Right cardiac atrium (tissue), 5 donors: ENCODE measurements around the gene MRPL40. TPM values are rescaled to one million over a fixed set of nuclear protein-coding genes. Genes with fewer than 3 reads are reported as not detected.
A peak's percentile ranks its signal among the peaks of the same experiment; 100 is the strongest.
"Not testable (repeated sequence)": the region's sequence is repeated elsewhere in the genome, so short reads cannot be mapped to it uniquely, and the experiment has no call there.

Experiments used
- ATAC-seq, 2 donors: fragments of 200-7000 bp; cut with Tn5 transposase; one replicate each; pipeline versions ENCODE4 v1.8.0 to v1.9.1; 2020; ENCODE audit warnings: moderate library complexity in 2 of 2, mild to moderate bottlenecking in 1 of 2
- DNase-seq, 3 donors: peaks; one replicate each; pipeline ENCODE4 v3.0.0-alpha.2; 2020
- H3K27ac ChIP-seq: one replicate; pipeline ENCODE4 v1.5.1; 2013; ENCODE audit warnings: mild to moderate bottlenecking, low read length, control low read depth, moderate library complexity
- H3K27me3 ChIP-seq: one replicate; pipeline ENCODE4 v1.6.1; 2013; ENCODE audit not compliant: control insufficient read depth, insufficient read depth
- H3K4me1 ChIP-seq: one replicate; pipeline ENCODE4 v1.6.1; 2013; ENCODE audit warnings: low read length; ENCODE audit not compliant: control insufficient read depth, insufficient read depth
- H3K4me3 ChIP-seq: one replicate; pipeline ENCODE4 v1.5.1; 2013; ENCODE audit warnings: low read length, control low read depth
- H3K9me3 ChIP-seq: one replicate; pipeline ENCODE4 v1.6.1; 2013; ENCODE audit warnings: low read length; ENCODE audit not compliant: control insufficient read depth
- WGBS: extraction: QIAGEN DNeasy Blood & Tissue Kit; methylation state at CpG from one replicate; pipeline ENCODE4 v1.1.7; 2013; 5-methylcytosine and 5-hydroxymethylcytosine counted together
- intact Hi-C, 4 donors: fragments of 100-400 bp; cut with DNase I; formaldehyde crosslinking; loops; one replicate each; pipeline versions ENCODE4 v1.11.0 to v1.14.0; 2022 to 2023
- polyA plus RNA-seq: library from polyadenylated mRNA; stranded (reverse); fragments of 200-250 nt; gene quantifications from one replicate; pipeline ENCODE4 v1.2.3, GENCODE V29; 2013
- total RNA-seq, 4 donors: library from RNA; stranded (reverse); fragmentation: NEBNext Ultra II Directional; extraction: Animal tissue kit (Norgen Biotek cat#: 25700); gene quantifications; one replicate each; pipeline ENCODE4 v1.2.1, GENCODE V29; 2021
- donor health status: healthy with polysubstance abuse.
- donor health status: DM: no; HTN: yes; CAD: no.
- donor health status: DM: no; HTN: no; CAD: no.
- donor health status: DM: no; HTN: yes; CAD: no; lungs with severe emphysema.
- donor health status: DM: yes; HTN: yes; CAD: no.

MRPL40 gene
- total and polyA plus RNA-seq, 5 donors = 37.5 to 66.9 (median 46.6) TPM

GRCh38 chr22:19442166-19442565 lies 9.8 kb downstream of the MRPL40 start:
- no peaks in the 10 kb centered on the region for H3K9me3 ChIP-seq
- ATAC-seq = no peak
- WGBS = 96% methylated on average over 2 of the region's 2 CpGs
- intact Hi-C loops = no loop called here
- peaks cover 12% of the 10 kb centered on the region for H3K4me1 ChIP-seq
- no peak for DNase-seq
- no peak overlapping the region for H3K27ac ChIP-seq
- H3K27me3 ChIP-seq = no peaks in the 10 kb centered on the region
- H3K4me3 ChIP-seq = no peak overlapping the region

GRCh38 chr22:19443544-19444211 lies 11.3 kb downstream of the MRPL40 start:
- Histone ChIP-seq H3K9me3 (no peaks in the 10 kb centered on the region), H3K4me1 (peaks cover 15% of the 10 kb centered on the region), H3K27ac (no peak overlapping the region), H3K4me3 (no peak overlapping the region), H3K27me3 (no peaks in the 10 kb centered on the region)
- DNase-seq (no peak), ATAC-seq (no peak)
- 86% methylated on average over 7 of the region's 7 CpGs for WGBS
- intact Hi-C loops = no loop called here

- ATAC-seq, H3K9me3 ChIP-seq, intact Hi-C loops, H3K4me3 ChIP-seq, H3K27ac ChIP-seq, DNase-seq, H3K27me3 ChIP-seq: not testable (repeated sequence)
- 86% methylated on average over 9 of the region's 9 CpGs for WGBS
- H3K4me1 ChIP-seq = peaks cover 15% of the 10 kb centered on the region
These were observed 13.1 kb downstream of the MRPL40 start for GRCh38 chr22:19445279-19445982.

GRCh38 chr22:19446603-19447329 lies 14.4 kb downstream of the MRPL40 start:
- Histone ChIP-seq H3K4me1 (peaks cover 15% of the 10 kb centered on the region), H3K9me3 (no peaks in the 10 kb centered on the region), H3K27me3 (no peaks in the 10 kb centered on the region), H3K4me3 (peak overlapping the region; percentile 82), H3K27ac (peak overlapping the region; percentile 33)
- intact Hi-C loops = no loop called here
- WGBS = 25% methylated on average over 22 of the region's 22 CpGs
- ATAC-seq = peak; percentile 4 to 24
- DNase-seq = no peak

GRCh38 chr22:19447330-19448075 lies 15.2 kb downstream of the MRPL40 start, which contains the start of gene C22orf39:
Gene C22orf39 (minus strand): TSS chr22:19447711. CDS start chr22:19447688, 23 bp downstream.
- peak; percentile 95 to 96 for ATAC-seq

GRCh38 chr22:19448076-19448607 lies 15.8 kb downstream of the MRPL40 start:
- Histone ChIP-seq H3K4me1 (peaks cover 13% of the 10 kb centered on the region), H3K9me3 (no peaks in the 10 kb centered on the region), H3K27me3 (no peaks in the 10 kb centered on the region), H3K4me3 (peak overlapping the region; percentile 82), H3K27ac (peak overlapping the region; percentile 82)
- intact Hi-C loops = no loop called here
- ATAC-seq (peak; percentile 49 to 50), DNase-seq (no peak)
- 16% methylated on average over 14 of the region's 14 CpGs for WGBS

More at GRCh38 chr22:19447330-19448075, 15.2 kb downstream of the MRPL40 start, which contains the start of gene C22orf39:
- peak; percentile 89 to 94 (median 93) for DNase-seq
- Histone ChIP-seq H3K27me3 (no peaks in the 10 kb centered on the region), H3K4me3 (peak within 1 kb of the TSS; percentile 82), H3K9me3 (no peaks in the 10 kb centered on the region), H3K4me1 (peaks cover 13% of the 10 kb centered on the region), H3K27ac (peak within 1 kb of the TSS; percentile 82)
- WGBS = under 1% methylated on average over 92 of the region's 92 CpGs
- intact Hi-C loops = no loop called here

- intact Hi-C loops = no loop called here
- Histone ChIP-seq H3K27me3 (no peaks in the 10 kb centered on the region), H3K27ac (no peak overlapping the region), H3K9me3 (no peaks in the 10 kb centered on the region), H3K4me3 (no peak overlapping the region), H3K4me1 (peaks cover 13% of the 10 kb centered on the region)
- 81% methylated on average over 5 of the region's 5 CpGs for WGBS
- ATAC-seq = no peak
- DNase-seq = no peak
These were observed 16.5 kb downstream of the MRPL40 start for GRCh38 chr22:19448739-19449421.

GRCh38 chr22:19449422-19449767 lies 17.1 kb downstream of the MRPL40 start:
- DNase-seq (no peak), ATAC-seq (no peak)
- H3K4me3 ChIP-seq = no peak overlapping the region
- H3K27me3 ChIP-seq = no peaks in the 10 kb centered on the region
- no peak overlapping the region for H3K27ac ChIP-seq
- H3K9me3 ChIP-seq = no peaks in the 10 kb centered on the region
- 80% methylated on average over 2 of the region's 2 CpGs for WGBS
- H3K4me1 ChIP-seq = peaks cover 13% of the 10 kb centered on the region
- intact Hi-C loops = no loop called here

GRCh38 chr22:19450363-19451175 lies 18.2 kb downstream of the MRPL40 start:
- ATAC-seq = no peak
- no peaks in the 10 kb centered on the region for H3K9me3 ChIP-seq
- intact Hi-C loops = no loop called here
- H3K27me3 ChIP-seq = no peaks in the 10 kb centered on the region
- no peak overlapping the region for H3K4me3 ChIP-seq
- no peak for DNase-seq
- peaks cover 10% of the 10 kb centered on the region for H3K4me1 ChIP-seq
- WGBS = 88% methylated on average over 8 of the region's 8 CpGs
- H3K27ac ChIP-seq = no peak overlapping the region
